ENCODE measurements around the gene MYO5B. TPM values are rescaled to one million over a fixed set of nuclear protein-coding genes. Genes with fewer than 3 reads are reported as not detected.

MYO5B gene
- total and polyA plus RNA-seq, 2 of the 4 experiments (the other 2 are of a cell fraction) = 0.24 to 0.54 TPM

GRCh38 chr18:50091509-50092244, 103.3 kb downstream of the MYO5B start:
- H3K56ac ChIP-seq (ENCODE audit: extremely low read depth, insufficient read depth, low read length) = no peak overlapping the region
- no peaks in the 10 kb centered on the region for H3K4me1 ChIP-seq (ENCODE audit: control insufficient read depth, insufficient read depth, low read length)
- H2BK5ac ChIP-seq (ENCODE audit: low read depth, low read length, poor library complexity, severe bottlenecking) = no peak overlapping the region
- in situ Hi-C loops (cut with MboI; ENCODE audit: low sequenced_read_pairs) (no loop called here), intact Hi-C loops (cut with micrococcal nuclease) (no loop called here), dilution Hi-C loops (cut with HindIII; ENCODE audit: low sequenced_read_pairs, unreplicated experiment) (no loop called here)
- H4K5ac ChIP-seq (ENCODE audit: low read depth, low read length) = no peak overlapping the region
- H4K91ac ChIP-seq (ENCODE audit: insufficient read depth, low read depth, low read length) = no peak overlapping the region
- H2AK9ac ChIP-seq (replicated peaks; ENCODE audit: low read depth, low read length, poor library complexity) = no peak overlapping the region
- no peaks in the 10 kb centered on the region for H3K79me1 ChIP-seq (ENCODE audit: low read depth in 1 of 2, low read length in 2 of 2)
- no CpG with 5 or more reads among the region's 2 CpGs for WGBS, 2 experiments (ENCODE audit: extremely low coverage in 2 of 2, insufficient read length in 1 of 2)
- H3K36me3 ChIP-seq (ENCODE audit: control insufficient read depth, insufficient read depth, low read length) = no peaks in the 10 kb centered on the region
- no peak overlapping the region for H3K27ac ChIP-seq (ENCODE audit: insufficient read depth, low read length)
- no peak overlapping the region for H2AFZ ChIP-seq (replicated peaks; ENCODE audit: low read length, poor library complexity)
- no peaks in the 10 kb centered on the region for H3K9me3 ChIP-seq (ENCODE audit: control insufficient read depth, insufficient read depth, low read length)
- no peak overlapping the region for H2AK5ac ChIP-seq (ENCODE audit: low read depth, low read length)
- no TSS peak for BruUV-seq (replicated peaks)
- no peak overlapping the region for H2BK120ac ChIP-seq (ENCODE audit: low read depth, low read length)
- no peaks in the 10 kb centered on the region for H3K27me3 ChIP-seq (ENCODE audit: control insufficient read depth, insufficient read depth, low read length)
- ChIA-PET POLR2A (ENCODE audit: unreplicated experiment) (no interaction called here), CTCF (no interaction called here)
- H3K9ac ChIP-seq (ENCODE audit: low read depth, low read length) = no peak overlapping the region
- H2BK20ac ChIP-seq (ENCODE audit: low read depth, low read length) = no peak overlapping the region
- DNase-seq (no peak), ATAC-seq (ENCODE audit: low read depth) (no peak)
- no peak overlapping the region for H2BK15ac ChIP-seq (ENCODE audit: low read depth, low read length)
- no peak for TF ChIP-seq CTCF (conservative IDR thresholded peaks at IDR 0.05; ENCODE audit: low read depth, low read length)
- no peak overlapping the region for H3K23ac ChIP-seq (ENCODE audit: low read depth, low read length)
- H4K8ac ChIP-seq (ENCODE audit: low read depth in 2 of 2, low read length in 2 of 2) = no peak overlapping the region
- no peaks in the 10 kb centered on the region for H4K20me1 ChIP-seq (ENCODE audit: insufficient read depth, low read length)
- H3K4me3 ChIP-seq (ENCODE audit: insufficient read depth, low read depth, low read length) = no peak overlapping the region
- no peak overlapping the region for H3K4ac ChIP-seq (ENCODE audit: low read depth, low read length)
- no peak overlapping the region for H3K18ac ChIP-seq (ENCODE audit: low read depth, low read length)
- no peak overlapping the region for H3K14ac ChIP-seq (replicated peaks; ENCODE audit: low read depth, low read length)
- H3K9me1 ChIP-seq (ENCODE audit: insufficient read depth, low read length) = no peaks in the 10 kb centered on the region
- H3K4me2 ChIP-seq (ENCODE audit: low read depth, low read length) = no peak overlapping the region

All from IMR-90 (cell line).